ENCODE data around the gene TIMP1. TPM values are rescaled to one million over a fixed set of nuclear protein-coding genes. Genes with fewer than 3 reads are reported as not detected.

Gene TIMP1
- total RNA-seq, 2 experiments from 2014 or later: not detected

- H3K9me2 ChIP-seq (ENCODE audit: insufficient read depth, low read length): no peaks in the 10 kb centered on the region
- intact Hi-C loops (cut with micrococcal nuclease; ENCODE audit: unreplicated experiment): no loop called here
- H3K4me2 ChIP-seq (ENCODE audit: low read length): no peak overlapping the region
- CTCF ChIA-PET (ENCODE audit: unreplicated experiment): no interaction called here
- no peaks in the 10 kb centered on the region for H3K79me2 ChIP-seq (ENCODE audit: insufficient read depth, low read depth, low read length)
- no peak overlapping the region for H3K4me3 ChIP-seq (ENCODE audit: low read depth, low read length, poor library complexity, severe bottlenecking)
- no peaks in the 10 kb centered on the region for H3K36me3 ChIP-seq (ENCODE audit: insufficient read depth, low read length)
- H3K9me3 ChIP-seq (ENCODE audit: low read length): no peaks in the 10 kb centered on the region
- no peak overlapping the region for H2AFZ ChIP-seq (ENCODE audit: low read length)
- DNase-seq (ENCODE audit: low spot score): no peak
- no peaks in the 10 kb centered on the region for H3K4me1 ChIP-seq (ENCODE audit: insufficient read depth, low read length, poor library complexity, severe bottlenecking)
- POLR2A ChIA-PET: interaction anchor here (0.7 kb wide), 1 partner anchor 339 kb away, joined by 5 read pairs; no protein-coding TSS in a partner anchor
- BruUV-seq (replicated peaks): no TSS peak
- H3K27ac ChIP-seq (ENCODE audit: low read depth, low read length, poor library complexity, severe bottlenecking): no peak overlapping the region
- no peak for TF ChIP-seq CTCF (conservative IDR thresholded peaks at IDR 0.05; ENCODE audit: low read length)
- no peaks in the 10 kb centered on the region for H4K20me1 ChIP-seq (ENCODE audit: insufficient read depth, low read length)
Observed at GRCh38 chrX:47593522-47593921, 11.3 kb downstream of the TIMP1 start.

- H3K79me2 ChIP-seq (ENCODE audit: insufficient read depth, low read depth, low read length): no peaks in the 10 kb centered on the region
- POLR2A ChIA-PET: no interaction called here
- intact Hi-C loops (cut with micrococcal nuclease; ENCODE audit: unreplicated experiment): no loop called here
- no peaks in the 10 kb centered on the region for H3K9me3 ChIP-seq (ENCODE audit: low read length)
- H3K9me2 ChIP-seq (ENCODE audit: insufficient read depth, low read length): no peaks in the 10 kb centered on the region
- CTCF ChIA-PET (ENCODE audit: unreplicated experiment): no interaction called here
- no peaks in the 10 kb centered on the region for H3K4me1 ChIP-seq (ENCODE audit: insufficient read depth, low read length, poor library complexity, severe bottlenecking)
- H3K4me2 ChIP-seq (ENCODE audit: low read length): no peak overlapping the region
- no peaks in the 10 kb centered on the region for H3K36me3 ChIP-seq (ENCODE audit: insufficient read depth, low read length)
- H3K4me3 ChIP-seq (ENCODE audit: low read depth, low read length, poor library complexity, severe bottlenecking): no peak overlapping the region
- DNase-seq (ENCODE audit: low spot score): no peak
- H3K27ac ChIP-seq (ENCODE audit: low read depth, low read length, poor library complexity, severe bottlenecking): no peak overlapping the region
- no TSS peak for BruUV-seq (replicated peaks)
- TF ChIP-seq CTCF (conservative IDR thresholded peaks at IDR 0.05; ENCODE audit: low read length): no peak
- TF ChIP-seq EZH2phosphoT487 (IDR thresholded peaks at IDR 0.05; ENCODE audit: borderline replicate concordance, low read depth, low read length): no peak
- no peak overlapping the region for H2AFZ ChIP-seq (ENCODE audit: low read length)
- H4K20me1 ChIP-seq (ENCODE audit: insufficient read depth, low read length): no peaks in the 10 kb centered on the region
Observed at GRCh38 chrX:47595716-47596251, 13.5 kb downstream of the TIMP1 start.

- H3K4me2 ChIP-seq (ENCODE audit: low read length): no peak overlapping the region
- DNase-seq (ENCODE audit: low spot score): no peak
- H4K20me1 ChIP-seq (ENCODE audit: insufficient read depth, low read length): no peaks in the 10 kb centered on the region
- no peaks in the 10 kb centered on the region for H3K79me2 ChIP-seq (ENCODE audit: insufficient read depth, low read depth, low read length)
- intact Hi-C loops (cut with micrococcal nuclease; ENCODE audit: unreplicated experiment): no loop called here
- no peak for TF ChIP-seq EZH2phosphoT487 (IDR thresholded peaks at IDR 0.05; ENCODE audit: borderline replicate concordance, low read depth, low read length)
- no peak for TF ChIP-seq CTCF (conservative IDR thresholded peaks at IDR 0.05; ENCODE audit: low read length)
- H3K4me1 ChIP-seq (ENCODE audit: insufficient read depth, low read length, poor library complexity, severe bottlenecking): no peaks in the 10 kb centered on the region
- ChIA-PET POLR2A (no interaction called here), CTCF (ENCODE audit: unreplicated experiment) (no interaction called here)
- no peaks in the 10 kb centered on the region for H3K36me3 ChIP-seq (ENCODE audit: insufficient read depth, low read length)
- no peak overlapping the region for H3K27ac ChIP-seq (ENCODE audit: low read depth, low read length, poor library complexity, severe bottlenecking)
- BruUV-seq (replicated peaks): no TSS peak
- no peak overlapping the region for H2AFZ ChIP-seq (ENCODE audit: low read length)
- H3K9me2 ChIP-seq (ENCODE audit: insufficient read depth, low read length): no peaks in the 10 kb centered on the region
- no peak overlapping the region for H3K4me3 ChIP-seq (ENCODE audit: low read depth, low read length, poor library complexity, severe bottlenecking)
- no peaks in the 10 kb centered on the region for H3K9me3 ChIP-seq (ENCODE audit: low read length)
Observed at GRCh38 chrX:47596256-47596655, 14.0 kb downstream of the TIMP1 start.
